ENCODE measurements around the gene SLC25A45. TPM values are rescaled to one million over a fixed set of nuclear protein-coding genes. Genes with fewer than 3 reads are reported as not detected.

Gene SLC25A45
- total and polyA plus RNA-seq, 2 experiments from 2014 or later: 0.10 to 0.74 TPM

- peak overlapping the region; percentile 98 for H3K4me2 ChIP-seq
- peaks cover 44% of the 10 kb centered on the region for H3F3A ChIP-seq (replicated peaks; ENCODE audit: low read depth)
- peak overlapping the region; percentile 93 for H3K27ac ChIP-seq (ENCODE audit: low read depth)
- H3K79me2 ChIP-seq (replicated peaks; ENCODE audit: insufficient read depth): peaks cover 31% of the 10 kb centered on the region
- no peaks in the 10 kb centered on the region for H4K20me1 ChIP-seq (replicated peaks; ENCODE audit: insufficient read depth)
- Mint-ChIP-seq H3K27me3 (ENCODE audit: insufficient read depth, low read depth, poor library complexity) (peaks cover 37% of the 10 kb centered on the region), H3K36me3 (ENCODE audit: low read depth) (no peaks in the 10 kb centered on the region), H3K4me3 (peak overlapping the region; percentile 73), H3K27ac (peak overlapping the region; percentile 86), H3K9me3 (no peaks in the 10 kb centered on the region; the same call in 2 of the 3 replicates), H3K4me1 (peaks cover 82% of the 10 kb centered on the region)
- DNase-seq (ENCODE audit: low spot score): peak; percentile 58
- TF ChIP-seq ZNF114 (CRISPR knock-in tag; IDR thresholded peaks at IDR 0.05) (no peak), POLR2AphosphoS5 (IDR thresholded peaks at IDR 0.05; ENCODE audit: low read depth) (peak; percentile 51)
- TF ChIP-seq, protein P1, sequence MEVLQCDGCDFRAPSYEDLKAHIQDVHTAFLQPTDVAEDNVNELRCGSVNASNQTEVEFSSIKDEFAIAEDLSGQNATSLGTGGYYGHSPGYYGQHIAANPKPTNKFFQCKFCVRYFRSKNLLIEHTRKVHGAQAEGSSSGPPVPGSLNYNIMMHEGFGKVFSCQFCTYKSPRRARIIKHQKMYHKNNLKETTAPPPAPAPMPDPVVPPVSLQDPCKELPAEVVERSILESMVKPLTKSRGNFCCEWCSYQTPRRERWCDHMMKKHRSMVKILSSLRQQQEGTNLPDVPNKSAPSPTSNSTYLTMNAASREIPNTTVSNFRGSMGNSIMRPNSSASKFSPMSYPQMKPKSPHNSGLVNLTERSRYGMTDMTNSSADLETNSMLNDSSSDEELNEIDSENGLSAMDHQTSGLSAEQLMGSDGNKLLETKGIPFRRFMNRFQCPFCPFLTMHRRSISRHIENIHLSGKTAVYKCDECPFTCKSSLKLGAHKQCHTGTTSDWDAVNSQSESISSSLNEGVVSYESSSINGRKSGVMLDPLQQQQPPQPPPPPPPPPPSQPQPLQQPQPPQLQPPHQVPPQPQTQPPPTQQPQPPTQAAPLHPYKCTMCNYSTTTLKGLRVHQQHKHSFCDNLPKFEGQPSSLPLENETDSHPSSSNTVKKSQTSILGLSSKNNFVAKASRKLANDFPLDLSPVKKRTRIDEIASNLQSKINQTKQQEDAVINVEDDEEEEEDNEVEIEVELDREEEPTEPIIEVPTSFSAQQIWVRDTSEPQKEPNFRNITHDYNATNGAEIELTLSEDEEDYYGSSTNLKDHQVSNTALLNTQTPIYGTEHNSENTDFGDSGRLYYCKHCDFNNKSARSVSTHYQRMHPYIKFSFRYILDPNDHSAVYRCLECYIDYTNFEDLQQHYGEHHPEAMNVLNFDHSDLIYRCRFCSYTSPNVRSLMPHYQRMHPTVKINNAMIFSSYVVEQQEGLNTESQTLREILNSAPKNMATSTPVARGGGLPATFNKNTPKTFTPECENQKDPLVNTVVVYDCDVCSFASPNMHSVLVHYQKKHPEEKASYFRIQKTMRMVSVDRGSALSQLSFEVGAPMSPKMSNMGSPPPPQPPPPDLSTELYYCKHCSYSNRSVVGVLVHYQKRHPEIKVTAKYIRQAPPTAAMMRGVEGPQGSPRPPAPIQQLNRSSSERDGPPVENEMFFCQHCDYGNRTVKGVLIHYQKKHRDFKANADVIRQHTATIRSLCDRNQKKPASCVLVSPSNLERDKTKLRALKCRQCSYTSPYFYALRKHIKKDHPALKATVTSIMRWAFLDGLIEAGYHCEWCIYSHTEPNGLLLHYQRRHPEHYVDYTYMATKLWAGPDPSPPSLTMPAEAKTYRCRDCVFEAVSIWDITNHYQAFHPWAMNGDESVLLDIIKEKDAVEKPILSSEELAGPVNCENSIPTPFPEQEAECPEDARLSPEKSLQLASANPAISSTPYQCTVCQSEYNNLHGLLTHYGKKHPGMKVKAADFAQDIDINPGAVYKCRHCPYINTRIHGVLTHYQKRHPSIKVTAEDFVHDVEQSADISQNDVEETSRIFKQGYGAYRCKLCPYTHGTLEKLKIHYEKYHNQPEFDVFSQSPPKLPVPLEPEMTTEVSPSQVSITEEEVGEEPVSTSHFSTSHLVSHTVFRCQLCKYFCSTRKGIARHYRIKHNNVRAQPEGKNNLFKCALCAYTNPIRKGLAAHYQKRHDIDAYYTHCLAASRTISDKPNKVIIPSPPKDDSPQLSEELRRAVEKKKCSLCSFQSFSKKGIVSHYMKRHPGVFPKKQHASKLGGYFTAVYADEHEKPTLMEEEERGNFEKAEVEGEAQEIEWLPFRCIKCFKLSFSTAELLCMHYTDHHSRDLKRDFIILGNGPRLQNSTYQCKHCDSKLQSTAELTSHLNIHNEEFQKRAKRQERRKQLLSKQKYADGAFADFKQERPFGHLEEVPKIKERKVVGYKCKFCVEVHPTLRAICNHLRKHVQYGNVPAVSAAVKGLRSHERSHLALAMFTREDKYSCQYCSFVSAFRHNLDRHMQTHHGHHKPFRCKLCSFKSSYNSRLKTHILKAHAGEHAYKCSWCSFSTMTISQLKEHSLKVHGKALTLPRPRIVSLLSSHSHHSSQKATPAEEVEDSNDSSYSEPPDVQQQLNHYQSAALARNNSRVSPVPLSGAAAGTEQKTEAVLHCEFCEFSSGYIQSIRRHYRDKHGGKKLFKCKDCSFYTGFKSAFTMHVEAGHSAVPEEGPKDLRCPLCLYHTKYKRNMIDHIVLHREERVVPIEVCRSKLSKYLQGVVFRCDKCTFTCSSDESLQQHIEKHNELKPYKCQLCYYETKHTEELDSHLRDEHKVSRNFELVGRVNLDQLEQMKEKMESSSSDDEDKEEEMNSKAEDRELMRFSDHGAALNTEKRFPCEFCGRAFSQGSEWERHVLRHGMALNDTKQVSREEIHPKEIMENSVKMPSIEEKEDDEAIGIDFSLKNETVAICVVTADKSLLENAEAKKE (CRISPR knock-in tag; IDR thresholded peaks at IDR 0.05): no peak
- TF ChIP-seq, protein P2, sequence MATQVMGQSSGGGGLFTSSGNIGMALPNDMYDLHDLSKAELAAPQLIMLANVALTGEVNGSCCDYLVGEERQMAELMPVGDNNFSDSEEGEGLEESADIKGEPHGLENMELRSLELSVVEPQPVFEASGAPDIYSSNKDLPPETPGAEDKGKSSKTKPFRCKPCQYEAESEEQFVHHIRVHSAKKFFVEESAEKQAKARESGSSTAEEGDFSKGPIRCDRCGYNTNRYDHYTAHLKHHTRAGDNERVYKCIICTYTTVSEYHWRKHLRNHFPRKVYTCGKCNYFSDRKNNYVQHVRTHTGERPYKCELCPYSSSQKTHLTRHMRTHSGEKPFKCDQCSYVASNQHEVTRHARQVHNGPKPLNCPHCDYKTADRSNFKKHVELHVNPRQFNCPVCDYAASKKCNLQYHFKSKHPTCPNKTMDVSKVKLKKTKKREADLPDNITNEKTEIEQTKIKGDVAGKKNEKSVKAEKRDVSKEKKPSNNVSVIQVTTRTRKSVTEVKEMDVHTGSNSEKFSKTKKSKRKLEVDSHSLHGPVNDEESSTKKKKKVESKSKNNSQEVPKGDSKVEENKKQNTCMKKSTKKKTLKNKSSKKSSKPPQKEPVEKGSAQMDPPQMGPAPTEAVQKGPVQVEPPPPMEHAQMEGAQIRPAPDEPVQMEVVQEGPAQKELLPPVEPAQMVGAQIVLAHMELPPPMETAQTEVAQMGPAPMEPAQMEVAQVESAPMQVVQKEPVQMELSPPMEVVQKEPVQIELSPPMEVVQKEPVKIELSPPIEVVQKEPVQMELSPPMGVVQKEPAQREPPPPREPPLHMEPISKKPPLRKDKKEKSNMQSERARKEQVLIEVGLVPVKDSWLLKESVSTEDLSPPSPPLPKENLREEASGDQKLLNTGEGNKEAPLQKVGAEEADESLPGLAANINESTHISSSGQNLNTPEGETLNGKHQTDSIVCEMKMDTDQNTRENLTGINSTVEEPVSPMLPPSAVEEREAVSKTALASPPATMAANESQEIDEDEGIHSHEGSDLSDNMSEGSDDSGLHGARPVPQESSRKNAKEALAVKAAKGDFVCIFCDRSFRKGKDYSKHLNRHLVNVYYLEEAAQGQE (IDR thresholded peaks at IDR 0.05; ENCODE audit: unreplicated experiment): no peak
- no peak for ATAC-seq
- H3K36me3 ChIP-seq (ENCODE audit: insufficient read depth): no peaks in the 10 kb centered on the region
- H3K4me1 ChIP-seq (ENCODE audit: insufficient read depth): peaks cover 89% of the 10 kb centered on the region
- H3K27me3 ChIP-seq (ENCODE audit: insufficient read depth): no peaks in the 10 kb centered on the region
- H3K9me2 ChIP-seq (ENCODE audit: insufficient read depth): no peaks in the 10 kb centered on the region
- no peak overlapping the region for H2AFZ ChIP-seq
- peak overlapping the region; percentile 84 for H3K4me3 ChIP-seq
These were observed 38.7 kb upstream of the SLC25A45 start for GRCh38 chr11:65420979-65421793.

Data from GM23338 (cell line).